Measurements from ENCODE around the gene KRT80. TPM values are rescaled to one million over a fixed set of nuclear protein-coding genes. Genes with fewer than 3 reads are reported as not detected.

Gene KRT80
- total RNA-seq, 1 donor from 2014 or later, result 8.6 TPM

DNA sequence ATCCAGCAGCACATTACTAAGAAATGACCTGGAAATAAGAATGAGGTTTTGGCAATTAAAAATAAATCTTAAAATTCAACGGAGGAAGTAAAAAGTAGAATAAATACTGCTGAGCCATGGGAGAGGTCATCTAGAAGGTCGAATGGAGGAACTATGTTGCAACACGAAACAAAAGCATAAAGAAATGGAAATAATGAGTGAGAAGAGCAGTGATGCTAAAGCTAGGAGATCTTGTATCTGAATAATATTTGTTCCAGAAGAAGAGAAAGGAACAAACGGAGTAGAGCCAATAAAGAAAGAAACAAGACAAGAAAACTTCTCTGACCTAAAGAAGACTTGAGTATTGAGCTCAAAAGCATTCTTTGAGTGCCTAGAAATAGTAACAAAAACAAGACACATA is 34.6 kb upstream of the KRT80 start:
- no peaks in the 10 kb centered on the region for H3K27me3 ChIP-seq
- no peak overlapping the region for H3K4me3 ChIP-seq
- no peak for ATAC-seq
- H3K27ac ChIP-seq, result no peak overlapping the region
- TF ChIP-seq, protein P1, sequence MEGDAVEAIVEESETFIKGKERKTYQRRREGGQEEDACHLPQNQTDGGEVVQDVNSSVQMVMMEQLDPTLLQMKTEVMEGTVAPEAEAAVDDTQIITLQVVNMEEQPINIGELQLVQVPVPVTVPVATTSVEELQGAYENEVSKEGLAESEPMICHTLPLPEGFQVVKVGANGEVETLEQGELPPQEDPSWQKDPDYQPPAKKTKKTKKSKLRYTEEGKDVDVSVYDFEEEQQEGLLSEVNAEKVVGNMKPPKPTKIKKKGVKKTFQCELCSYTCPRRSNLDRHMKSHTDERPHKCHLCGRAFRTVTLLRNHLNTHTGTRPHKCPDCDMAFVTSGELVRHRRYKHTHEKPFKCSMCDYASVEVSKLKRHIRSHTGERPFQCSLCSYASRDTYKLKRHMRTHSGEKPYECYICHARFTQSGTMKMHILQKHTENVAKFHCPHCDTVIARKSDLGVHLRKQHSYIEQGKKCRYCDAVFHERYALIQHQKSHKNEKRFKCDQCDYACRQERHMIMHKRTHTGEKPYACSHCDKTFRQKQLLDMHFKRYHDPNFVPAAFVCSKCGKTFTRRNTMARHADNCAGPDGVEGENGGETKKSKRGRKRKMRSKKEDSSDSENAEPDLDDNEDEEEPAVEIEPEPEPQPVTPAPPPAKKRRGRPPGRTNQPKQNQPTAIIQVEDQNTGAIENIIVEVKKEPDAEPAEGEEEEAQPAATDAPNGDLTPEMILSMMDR (IDR thresholded peaks at IDR 0.05), result no peak
- no peaks in the 10 kb centered on the region for H3K36me3 ChIP-seq
- no peaks in the 10 kb centered on the region for H3K4me1 ChIP-seq
- DNase-seq, result no peak
- H3K9me3 ChIP-seq, result no peaks in the 10 kb centered on the region
- intact Hi-C loops (cut with DNase I), result no loop called here

DNA sequence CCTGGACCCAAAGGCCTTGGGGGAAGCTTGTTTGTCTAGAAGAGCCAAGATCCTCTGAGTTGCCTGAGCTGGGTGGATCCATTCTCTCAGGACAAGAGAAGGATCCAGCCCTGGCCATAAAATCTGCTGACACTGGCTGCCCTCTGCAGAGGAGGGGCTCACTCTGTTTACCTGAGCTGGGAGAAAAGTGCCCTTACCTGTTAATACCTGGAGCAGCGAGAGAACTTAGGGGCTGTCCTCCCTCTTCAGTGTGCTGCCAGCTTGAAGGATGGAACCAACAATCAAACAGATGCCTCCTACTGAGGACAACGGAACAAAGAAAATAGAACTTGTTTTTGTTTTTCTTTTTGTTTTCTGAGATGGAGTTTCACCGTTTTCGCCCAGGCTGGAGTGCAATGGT is 33.9 kb upstream of the KRT80 start:
- intact Hi-C loops (cut with DNase I), result no loop called here
- Histone ChIP-seq H3K27me3 (no peaks in the 10 kb centered on the region), H3K9me3 (no peaks in the 10 kb centered on the region), H3K36me3 (no peaks in the 10 kb centered on the region), H3K4me3 (no peak overlapping the region), H3K4me1 (no peaks in the 10 kb centered on the region), H3K27ac (no peak overlapping the region)
- TF ChIP-seq, protein P1 (IDR thresholded peaks at IDR 0.05), result no peak
- ATAC-seq, result no peak
- DNase-seq, result no peak

DNA sequence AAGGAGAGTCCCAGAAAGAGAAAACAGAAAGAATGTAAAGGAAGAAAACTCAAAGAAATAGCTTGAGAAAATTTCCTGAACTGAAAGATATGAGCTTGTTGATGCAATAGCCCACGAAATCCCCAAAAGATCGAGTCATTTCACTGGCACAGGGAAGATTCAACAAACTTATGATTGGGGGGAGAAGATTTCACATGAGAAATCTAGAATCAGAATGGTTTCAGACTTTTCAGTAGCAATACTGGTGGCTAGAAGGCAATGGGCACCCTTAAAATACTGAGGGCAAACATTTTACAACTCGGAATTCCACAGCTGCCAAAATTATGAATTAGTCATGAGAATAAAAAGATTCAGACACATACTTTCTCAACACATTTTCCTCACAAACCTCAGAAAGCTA is 32.3 kb upstream of the KRT80 start:
- H3K4me3 ChIP-seq, result no peak overlapping the region
- no peak for DNase-seq
- H3K4me1 ChIP-seq, result no peaks in the 10 kb centered on the region
- TF ChIP-seq, protein P1 (IDR thresholded peaks at IDR 0.05), result no peak
- no peaks in the 10 kb centered on the region for H3K27me3 ChIP-seq
- no peaks in the 10 kb centered on the region for H3K36me3 ChIP-seq
- H3K9me3 ChIP-seq, result no peaks in the 10 kb centered on the region
- H3K27ac ChIP-seq, result no peak overlapping the region
- intact Hi-C loops (cut with DNase I), result no loop called here
- no peak for ATAC-seq

DNA sequence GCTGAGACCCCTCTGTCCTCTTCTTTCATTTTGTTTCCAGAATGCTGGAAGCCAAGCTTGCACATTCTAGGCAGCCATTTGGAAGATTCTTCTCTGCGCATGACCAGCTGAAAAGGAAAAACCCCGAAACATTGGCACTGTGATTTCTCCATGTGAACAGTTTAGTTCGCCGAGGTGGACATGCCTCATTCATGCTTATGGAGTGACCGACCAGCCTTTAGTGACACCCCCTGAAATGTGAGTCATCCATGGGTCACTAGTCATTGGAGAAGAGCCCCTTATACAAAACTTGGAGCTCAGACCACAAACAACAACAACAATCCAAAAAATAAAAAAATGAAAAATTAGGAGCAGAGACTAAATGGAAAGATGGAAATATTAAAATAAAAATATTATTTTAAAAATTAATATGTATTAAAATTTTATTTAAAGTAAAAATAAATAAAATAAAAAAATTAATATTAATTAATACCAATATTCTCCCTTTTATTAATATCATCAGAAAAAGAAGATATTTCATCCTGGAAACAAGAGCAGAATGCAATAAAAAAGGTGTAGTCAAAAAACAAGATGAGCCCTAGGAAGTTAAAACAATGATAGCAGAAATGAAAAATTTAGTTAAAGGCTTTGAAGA is 31.7 kb upstream of the KRT80 start:
- TF ChIP-seq, protein P1 (IDR thresholded peaks at IDR 0.05), result no peak
- intact Hi-C loops (cut with DNase I), result no loop called here
- ATAC-seq, result no peak
- Histone ChIP-seq H3K36me3 (no peaks in the 10 kb centered on the region), H3K27me3 (no peaks in the 10 kb centered on the region), H3K4me3 (no peak overlapping the region), H3K4me1 (no peaks in the 10 kb centered on the region), H3K27ac (no peak overlapping the region), H3K9me3 (no peaks in the 10 kb centered on the region)
- no peak for DNase-seq

DNA sequence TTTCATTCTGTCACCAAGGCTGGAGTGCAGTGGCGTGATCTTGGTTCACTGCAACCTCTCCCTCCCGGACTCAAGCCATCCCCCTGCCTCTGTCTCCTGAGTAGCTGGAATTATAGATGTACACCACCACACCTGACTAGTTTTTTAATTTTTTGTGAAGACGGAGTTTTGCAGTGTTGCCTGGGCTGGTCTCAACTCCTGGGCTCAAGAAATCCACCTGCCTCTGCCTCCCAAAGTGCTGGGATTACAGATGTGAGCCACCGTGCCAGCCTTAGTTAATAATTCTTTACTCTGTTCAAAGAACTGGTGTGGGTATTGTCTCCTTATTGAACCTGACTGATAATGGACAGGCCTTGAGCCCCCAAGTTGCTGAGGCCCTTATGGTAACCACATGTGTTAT is 30.9 kb upstream of the KRT80 start:
- no peak overlapping the region for H3K4me3 ChIP-seq
- H3K27me3 ChIP-seq, result no peaks in the 10 kb centered on the region
- intact Hi-C loops (cut with DNase I), result no loop called here
- TF ChIP-seq, protein P1 (IDR thresholded peaks at IDR 0.05), result no peak
- DNase-seq, result no peak
- no peaks in the 10 kb centered on the region for H3K9me3 ChIP-seq
- H3K36me3 ChIP-seq, result no peaks in the 10 kb centered on the region
- no peak overlapping the region for H3K27ac ChIP-seq
- H3K4me1 ChIP-seq, result no peaks in the 10 kb centered on the region
- ATAC-seq, result no peak

Data from upper lobe of right lung (tissue), 1 donor.